Muscle layer of duodenum (tissue), 2 donors: ENCODE measurements around the gene PRPF8.

Source experiments
- H3K27ac ChIP-seq: one replicate; pipeline ENCODE4 v1.7.0; 2013; ENCODE audit warnings: mild to moderate bottlenecking, low read length
- H3K27me3 ChIP-seq: one replicate; pipeline ENCODE4 v1.7.0; 2013; ENCODE audit warnings: low read depth, mild to moderate bottlenecking, control low read depth, low read length
- H3K36me3 ChIP-seq, 2 donors: one replicate each; pipeline ENCODE4 v1.7.0; 2013; ENCODE audit warnings: low read length in 2 of 2, control low read depth in 1 of 2, mild to moderate bottlenecking in 1 of 2; ENCODE audit not compliant: insufficient read depth in 2 of 2, control insufficient read depth in 1 of 2
- H3K4me1 ChIP-seq, 2 donors: one replicate each; pipeline ENCODE4 v1.7.0; 2013; ENCODE audit warnings: low read length in 2 of 2, mild to moderate bottlenecking in 2 of 2, control low read depth in 1 of 2, moderate library complexity in 1 of 2; ENCODE audit not compliant: insufficient read depth in 2 of 2, control insufficient read depth in 1 of 2
- H3K4me3 ChIP-seq, 2 donors: one replicate each; pipeline ENCODE4 v1.7.0; 2013; ENCODE audit warnings: low read length in 2 of 2, low read depth in 1 of 2, mild to moderate bottlenecking in 1 of 2
- H3K9me3 ChIP-seq, 2 donors: one replicate each; pipeline ENCODE4 v1.7.0; 2013; ENCODE audit warnings: low read length in 2 of 2, control low read depth in 1 of 2, mild to moderate bottlenecking in 1 of 2; ENCODE audit not compliant: control insufficient read depth in 1 of 2
- donor health status: healthy.

PRPF8 gene

GRCh38 chr17:1648963-1649843 is 35.5 kb downstream of the PRPF8 start:
- Histone ChIP-seq H3K4me1 (peaks cover 9 to 45% of the 10 kb centered on the region in 2 donors), H3K4me3 (peak overlapping the region; percentile 63 to 76), H3K27ac (peak overlapping the region; percentile 79), H3K27me3 (no peaks in the 10 kb centered on the region), H3K36me3 (peaks cover 34 to 37% of the 10 kb centered on the region in 2 donors), H3K9me3 (no peaks in the 10 kb centered on the region)

GRCh38 chr17:1648173-1648962 is 36.3 kb downstream of the PRPF8 start:
- no peaks in the 10 kb centered on the region for H3K9me3 ChIP-seq
- no peaks in the 10 kb centered on the region for H3K27me3 ChIP-seq
- H3K27ac ChIP-seq: peak overlapping the region; percentile 63
- H3K4me3 ChIP-seq: peak overlapping the region; percentile 63 to 73
- peaks cover 12 to 52% of the 10 kb centered on the region in 2 donors for H3K4me1 ChIP-seq
- H3K36me3 ChIP-seq: peaks cover 26 to 29% of the 10 kb centered on the region in 2 donors

GRCh38 chr17:1647802-1648171 is 36.9 kb downstream of the PRPF8 start:
- Histone ChIP-seq H3K4me1 (peaks cover 12 to 53% of the 10 kb centered on the region in 2 donors), H3K36me3 (peaks cover 20 to 23% of the 10 kb centered on the region in 2 donors), H3K27ac (no peak overlapping the region), H3K4me3 (peak overlapping the region in 1 of 2 donors; percentile 73), H3K9me3 (no peaks in the 10 kb centered on the region), H3K27me3 (no peaks in the 10 kb centered on the region)

- no peak overlapping the region for H3K27ac ChIP-seq
- no peaks in the 10 kb centered on the region for H3K9me3 ChIP-seq
- peaks cover 12 to 53% of the 10 kb centered on the region in 2 donors for H3K4me1 ChIP-seq
- H3K27me3 ChIP-seq: no peaks in the 10 kb centered on the region
- H3K36me3 ChIP-seq: peaks cover 8 to 9% of the 10 kb centered on the region in 2 donors
- H3K4me3 ChIP-seq: no peak overlapping the region
Observed at GRCh38 chr17:1646199-1646875, 38.3 kb downstream of the PRPF8 start.

- Histone ChIP-seq H3K4me1 (peaks cover 12 to 48% of the 10 kb centered on the region in 2 donors), H3K4me3 (peak within 1 kb of the TSS; percentile 33 to 55), H3K27me3 (no peaks in the 10 kb centered on the region), H3K27ac (no peak within 1 kb of the TSS), H3K9me3 (no peaks in the 10 kb centered on the region), H3K36me3 (peaks cover 0 to under 1% of the 10 kb centered on the region in 2 donors)
Observed at GRCh38 chr17:1645207-1646171, 39.2 kb downstream of the PRPF8 start, which contains the start of gene SCARF1. SCARF1 (minus strand) TSS chr17:1645732; CDS start chr17:1645697, 35 bp downstream.

GRCh38 chr17:1644493-1645206 is 40.0 kb downstream of the PRPF8 start:
- peak overlapping the region; percentile 33 to 55 for H3K4me3 ChIP-seq
- peaks cover 7 to 41% of the 10 kb centered on the region in 2 donors for H3K4me1 ChIP-seq
- H3K36me3 ChIP-seq: no peaks in the 10 kb centered on the region
- no peaks in the 10 kb centered on the region for H3K27me3 ChIP-seq
- H3K27ac ChIP-seq: peak overlapping the region; percentile 51
- no peaks in the 10 kb centered on the region for H3K9me3 ChIP-seq

- peaks cover 7 to 41% of the 10 kb centered on the region in 2 donors for H3K4me1 ChIP-seq
- peak overlapping the region; percentile 51 for H3K27ac ChIP-seq
- no peaks in the 10 kb centered on the region for H3K27me3 ChIP-seq
- H3K9me3 ChIP-seq: no peaks in the 10 kb centered on the region
- no peaks in the 10 kb centered on the region for H3K36me3 ChIP-seq
- peak overlapping the region; percentile 30 to 55 for H3K4me3 ChIP-seq
Observed at GRCh38 chr17:1643999-1644492, 40.6 kb downstream of the PRPF8 start.

GRCh38 chr17:1643293-1643998 is 41.2 kb downstream of the PRPF8 start:
- Histone ChIP-seq H3K36me3 (no peaks in the 10 kb centered on the region), H3K4me1 (peaks cover 7 to 40% of the 10 kb centered on the region in 2 donors), H3K9me3 (no peaks in the 10 kb centered on the region), H3K27me3 (no peaks in the 10 kb centered on the region), H3K27ac (no peak overlapping the region), H3K4me3 (peak overlapping the region in 1 of 2 donors; percentile 55)

GRCh38 chr17:1641065-1641403 is 43.6 kb downstream of the PRPF8 start:
- no peaks in the 10 kb centered on the region for H3K9me3 ChIP-seq
- no peak overlapping the region for H3K4me3 ChIP-seq
- no peaks in the 10 kb centered on the region for H3K36me3 ChIP-seq
- no peak overlapping the region for H3K27ac ChIP-seq
- peaks cover 4 to 21% of the 10 kb centered on the region in 2 donors for H3K4me1 ChIP-seq
- no peaks in the 10 kb centered on the region for H3K27me3 ChIP-seq
